ENCODE results near the gene VAV2. TPM values are rescaled to one million over a fixed set of nuclear protein-coding genes. Genes with fewer than 3 reads are reported as not detected.

Gene VAV2
- total RNA-seq, 1 experiment from 2014 or later: 3.5 TPM

DNA sequence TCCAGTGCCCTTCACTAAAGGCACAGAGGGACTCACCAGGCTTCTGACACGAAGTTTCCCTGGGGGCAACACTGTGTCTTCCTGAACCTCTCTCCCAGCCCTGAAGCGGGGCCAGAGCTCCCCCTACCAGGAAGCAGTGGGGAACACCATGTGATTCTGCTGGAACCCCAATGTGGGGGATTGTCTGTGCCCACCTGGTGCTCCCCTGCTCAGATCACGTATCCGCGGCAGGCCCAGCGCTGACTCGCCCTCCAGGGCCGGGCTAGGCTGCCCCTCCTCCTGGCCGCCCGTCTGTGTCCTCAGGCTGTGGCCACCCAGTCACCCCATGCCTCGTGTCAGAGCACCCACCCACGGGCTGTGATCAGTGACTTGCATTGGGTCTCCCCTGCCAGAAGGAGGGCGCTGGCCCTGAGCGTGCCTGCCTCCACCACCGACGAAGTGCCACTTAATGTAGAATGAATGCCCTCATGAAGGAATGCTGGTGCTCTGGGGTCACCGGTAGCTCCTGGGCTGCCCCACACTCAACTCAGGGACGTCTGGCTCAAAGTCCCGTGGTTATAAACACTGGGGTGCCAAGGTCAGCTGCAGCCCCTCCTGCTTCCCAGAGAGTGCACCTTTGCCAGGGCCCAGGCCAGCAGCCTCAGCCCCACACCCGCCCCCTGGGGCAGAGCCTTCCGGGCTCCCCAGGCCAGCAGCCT is 276.1 kb downstream of the VAV2 start:
- Histone ChIP-seq H3K9me3 (ENCODE audit: low read length) (no peaks in the 10 kb centered on the region), H2AFZ (ENCODE audit: low read length) (no peak overlapping the region), H3K4me3 (ENCODE audit: low read length) (no peak overlapping the region), H3K79me2 (ENCODE audit: low read length) (no peaks in the 10 kb centered on the region), H3K36me3 (ENCODE audit: insufficient read depth, low read length) (no peaks in the 10 kb centered on the region), H3K27ac (ENCODE audit: low read length) (no peak overlapping the region), H3K27me3 (ENCODE audit: low read length) (no peaks in the 10 kb centered on the region), H3K4me2 (ENCODE audit: low read depth, low read length, poor library complexity, severe bottlenecking) (no peak overlapping the region), H4K20me1 (ENCODE audit: insufficient read depth, low read depth, low read length) (peaks cover 3% of the 10 kb centered on the region; the same call in 1 of the 2 replicates), H3K9me2 (replicated peaks; ENCODE audit: insufficient read depth, low read length) (no peaks in the 10 kb centered on the region), H3K9ac (ENCODE audit: low read length) (no peak overlapping the region), H3K4me1 (ENCODE audit: low read length) (no peaks in the 10 kb centered on the region)
- DNase-seq: peak; percentile 73

DNA sequence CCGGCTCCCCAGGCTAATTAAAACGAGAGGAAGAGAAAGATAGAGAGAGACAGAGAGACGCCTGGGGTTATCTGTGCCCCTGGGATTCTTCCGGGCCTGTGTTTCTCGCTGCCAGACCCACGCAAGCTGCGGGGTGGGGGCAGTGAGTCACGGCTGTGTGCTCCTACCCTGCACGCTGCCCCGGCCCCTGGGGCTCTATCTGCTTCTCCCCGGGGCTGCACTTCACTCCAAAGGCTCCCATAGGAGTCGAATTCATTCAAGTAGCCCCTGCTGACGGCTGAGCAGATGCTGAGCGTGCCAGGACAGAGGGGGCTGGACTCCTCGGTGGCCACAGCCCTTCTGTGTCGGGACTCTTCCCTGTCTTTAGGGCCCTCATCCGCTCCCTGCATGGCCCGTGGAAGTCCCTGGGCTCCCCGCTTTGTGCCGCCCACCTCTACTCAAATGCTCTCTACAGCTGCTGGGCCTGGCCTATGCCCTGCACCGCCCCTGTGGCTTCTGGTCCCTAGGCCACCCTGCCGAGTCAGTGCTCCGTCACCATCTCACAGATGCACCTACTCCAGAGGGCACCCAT is 276.7 kb downstream of the VAV2 start:
- Histone ChIP-seq H3K36me3 (ENCODE audit: insufficient read depth, low read length) (no peaks in the 10 kb centered on the region), H3K9me2 (replicated peaks; ENCODE audit: insufficient read depth, low read length) (no peaks in the 10 kb centered on the region), H2AFZ (ENCODE audit: low read length) (no peak overlapping the region), H3K4me1 (ENCODE audit: low read length) (no peaks in the 10 kb centered on the region), H3K4me2 (ENCODE audit: low read depth, low read length, poor library complexity, severe bottlenecking) (no peak overlapping the region), H3K27ac (ENCODE audit: low read length) (no peak overlapping the region), H3K4me3 (ENCODE audit: low read length) (no peak overlapping the region), H4K20me1 (ENCODE audit: insufficient read depth, low read depth, low read length) (peaks cover 3% of the 10 kb centered on the region; the same call in 1 of the 2 replicates), H3K9ac (ENCODE audit: low read length) (no peak overlapping the region), H3K9me3 (ENCODE audit: low read length) (no peaks in the 10 kb centered on the region), H3K27me3 (ENCODE audit: low read length) (no peaks in the 10 kb centered on the region), H3K79me2 (ENCODE audit: low read length) (no peaks in the 10 kb centered on the region)
- no peak for DNase-seq

DNA sequence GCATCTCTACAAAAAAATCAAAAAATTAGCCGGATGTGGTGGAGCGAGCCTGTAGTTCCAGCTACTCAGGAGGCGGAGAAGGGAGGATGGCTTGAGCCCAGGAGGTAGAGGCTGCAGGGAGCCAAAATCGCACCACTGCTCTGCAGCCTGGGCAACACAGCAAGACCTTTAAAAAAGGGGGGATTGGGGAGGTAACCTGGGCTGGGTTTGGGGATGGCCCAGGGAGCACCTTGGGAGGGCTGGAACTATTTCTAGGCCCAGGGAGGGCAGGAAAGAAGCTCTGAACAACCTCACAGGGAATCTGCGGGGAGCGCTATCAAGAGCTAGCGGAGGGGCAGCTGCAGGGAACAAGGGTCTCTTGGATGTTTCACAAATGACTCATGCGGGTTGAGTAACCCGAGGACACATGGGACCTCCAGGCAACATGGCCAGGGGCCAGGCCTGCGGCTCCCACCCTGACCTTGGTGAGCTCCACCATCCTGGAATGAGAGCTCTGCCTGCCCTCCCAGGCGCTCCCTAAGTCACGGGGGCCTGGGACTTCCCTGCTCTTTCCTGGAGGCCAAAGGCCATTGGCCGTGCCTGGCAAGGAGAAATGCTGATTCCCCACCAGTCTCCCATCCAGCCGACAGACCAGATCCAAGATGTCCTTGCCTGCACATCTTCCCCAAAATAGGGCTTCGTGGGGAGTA is 277.4 kb downstream of the VAV2 start:
- no peaks in the 10 kb centered on the region for H3K9me3 ChIP-seq (ENCODE audit: low read length)
- H4K20me1 ChIP-seq (ENCODE audit: insufficient read depth, low read depth, low read length): peaks cover 3% of the 10 kb centered on the region; the same call in 1 of the 2 replicates
- H3K9me2 ChIP-seq (replicated peaks; ENCODE audit: insufficient read depth, low read length): no peaks in the 10 kb centered on the region
- no peaks in the 10 kb centered on the region for H3K36me3 ChIP-seq (ENCODE audit: insufficient read depth, low read length)
- no peaks in the 10 kb centered on the region for H3K4me1 ChIP-seq (ENCODE audit: low read length)
- H2AFZ ChIP-seq (ENCODE audit: low read length): no peak overlapping the region
- no peak overlapping the region for H3K4me3 ChIP-seq (ENCODE audit: low read length)
- no peak overlapping the region for H3K27ac ChIP-seq (ENCODE audit: low read length)
- no peak overlapping the region for H3K4me2 ChIP-seq (ENCODE audit: low read depth, low read length, poor library complexity, severe bottlenecking)
- H3K27me3 ChIP-seq (ENCODE audit: low read length): no peaks in the 10 kb centered on the region
- H3K79me2 ChIP-seq (ENCODE audit: low read length): no peaks in the 10 kb centered on the region
- no peak overlapping the region for H3K9ac ChIP-seq (ENCODE audit: low read length)
- DNase-seq: no peak

DNA sequence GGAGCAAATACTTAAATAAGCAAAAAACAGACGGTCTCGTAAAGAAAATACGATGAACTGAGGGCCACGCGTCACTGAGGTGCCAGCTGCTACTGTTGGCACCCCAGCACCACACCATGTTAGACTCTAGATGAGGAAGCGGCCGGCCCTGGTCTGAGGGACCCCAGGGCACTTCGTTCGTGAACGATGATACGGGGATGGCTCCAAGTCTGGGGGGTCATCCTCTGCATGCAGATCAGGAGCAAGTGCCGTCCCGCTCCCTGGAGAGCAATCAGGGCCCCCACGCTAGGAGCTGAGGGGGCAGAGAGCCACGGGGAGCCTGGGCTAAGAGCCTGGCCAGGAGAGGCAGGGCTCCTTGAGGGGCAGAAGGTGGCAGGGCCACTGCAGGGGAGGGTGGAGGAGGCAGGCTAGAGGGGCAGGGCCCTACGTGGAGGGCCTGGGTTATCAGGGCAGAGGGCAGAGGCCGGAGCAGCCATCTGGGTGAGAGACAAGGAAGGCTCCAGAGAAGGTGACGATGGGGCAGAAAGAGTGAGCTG is 278.1 kb downstream of the VAV2 start:
- DNase-seq: no peak
- Histone ChIP-seq H3K4me3 (ENCODE audit: low read length) (no peak overlapping the region), H4K20me1 (ENCODE audit: insufficient read depth, low read depth, low read length) (peaks cover 3% of the 10 kb centered on the region; the same call in 1 of the 2 replicates), H3K27me3 (ENCODE audit: low read length) (no peaks in the 10 kb centered on the region), H3K9me2 (replicated peaks; ENCODE audit: insufficient read depth, low read length) (no peaks in the 10 kb centered on the region), H3K4me1 (ENCODE audit: low read length) (no peaks in the 10 kb centered on the region), H3K9me3 (ENCODE audit: low read length) (no peaks in the 10 kb centered on the region), H3K36me3 (ENCODE audit: insufficient read depth, low read length) (no peaks in the 10 kb centered on the region), H3K9ac (ENCODE audit: low read length) (no peak overlapping the region), H3K79me2 (ENCODE audit: low read length) (no peaks in the 10 kb centered on the region), H3K4me2 (ENCODE audit: low read depth, low read length, poor library complexity, severe bottlenecking) (no peak overlapping the region), H2AFZ (ENCODE audit: low read length) (no peak overlapping the region), H3K27ac (ENCODE audit: low read length) (no peak overlapping the region)

DNA sequence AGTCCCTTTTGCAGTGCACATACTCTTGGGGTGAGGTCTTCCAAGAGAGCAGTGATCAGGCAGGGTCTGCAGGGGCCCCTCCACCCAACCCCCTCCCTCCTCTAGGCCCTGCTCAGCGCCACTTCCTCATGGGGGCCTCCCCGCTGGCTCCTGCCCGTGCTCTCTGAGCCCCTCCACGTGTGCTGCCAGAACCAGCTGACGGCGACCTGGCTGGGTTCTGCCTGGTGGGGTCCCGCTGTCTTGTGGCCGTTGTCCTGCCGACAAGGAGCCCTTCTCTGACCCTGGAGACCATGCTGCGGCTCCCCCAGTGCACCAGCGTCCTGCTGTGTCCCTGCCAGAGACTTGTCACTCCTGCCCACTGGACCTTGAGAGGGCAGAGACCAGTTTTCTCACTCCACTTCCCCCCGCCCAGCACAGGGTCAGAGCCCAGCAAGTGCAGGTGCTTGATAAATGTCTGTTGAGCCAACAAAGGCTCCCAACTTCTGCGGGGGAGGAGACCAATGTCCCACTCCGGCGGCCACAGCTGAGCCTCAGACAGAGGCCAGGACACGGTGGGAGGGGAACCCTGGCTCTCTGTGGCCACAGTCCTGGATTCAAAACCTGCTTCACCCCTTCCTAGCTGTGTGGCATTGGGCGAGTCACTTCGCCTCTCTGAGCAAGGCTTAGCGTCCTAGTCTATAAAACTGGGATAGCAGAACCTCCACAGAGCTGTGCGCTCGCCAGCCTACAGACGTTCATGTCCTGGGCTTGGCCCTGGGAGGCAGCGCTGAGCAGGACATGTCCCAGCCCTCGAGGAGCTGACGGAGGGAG is 278.8 kb downstream of the VAV2 start:
- no peak for DNase-seq
- H3K4me3 ChIP-seq (ENCODE audit: low read length): no peak overlapping the region
- no peak overlapping the region for H3K4me2 ChIP-seq (ENCODE audit: low read depth, low read length, poor library complexity, severe bottlenecking)
- no peaks in the 10 kb centered on the region for H3K27me3 ChIP-seq (ENCODE audit: low read length)
- H3K79me2 ChIP-seq (ENCODE audit: low read length): no peaks in the 10 kb centered on the region
- H3K27ac ChIP-seq (ENCODE audit: low read length): no peak overlapping the region
- H3K9ac ChIP-seq (ENCODE audit: low read length): no peak overlapping the region
- H3K4me1 ChIP-seq (ENCODE audit: low read length): no peaks in the 10 kb centered on the region
- no peaks in the 10 kb centered on the region for H3K9me2 ChIP-seq (replicated peaks; ENCODE audit: insufficient read depth, low read length)
- no peak overlapping the region for H2AFZ ChIP-seq (ENCODE audit: low read length)
- no peaks in the 10 kb centered on the region for H3K9me3 ChIP-seq (ENCODE audit: low read length)
- H4K20me1 ChIP-seq (ENCODE audit: insufficient read depth, low read depth, low read length): peaks cover 3% of the 10 kb centered on the region; the same call in 1 of the 2 replicates
- no peaks in the 10 kb centered on the region for H3K36me3 ChIP-seq (ENCODE audit: insufficient read depth, low read length)

DNA sequence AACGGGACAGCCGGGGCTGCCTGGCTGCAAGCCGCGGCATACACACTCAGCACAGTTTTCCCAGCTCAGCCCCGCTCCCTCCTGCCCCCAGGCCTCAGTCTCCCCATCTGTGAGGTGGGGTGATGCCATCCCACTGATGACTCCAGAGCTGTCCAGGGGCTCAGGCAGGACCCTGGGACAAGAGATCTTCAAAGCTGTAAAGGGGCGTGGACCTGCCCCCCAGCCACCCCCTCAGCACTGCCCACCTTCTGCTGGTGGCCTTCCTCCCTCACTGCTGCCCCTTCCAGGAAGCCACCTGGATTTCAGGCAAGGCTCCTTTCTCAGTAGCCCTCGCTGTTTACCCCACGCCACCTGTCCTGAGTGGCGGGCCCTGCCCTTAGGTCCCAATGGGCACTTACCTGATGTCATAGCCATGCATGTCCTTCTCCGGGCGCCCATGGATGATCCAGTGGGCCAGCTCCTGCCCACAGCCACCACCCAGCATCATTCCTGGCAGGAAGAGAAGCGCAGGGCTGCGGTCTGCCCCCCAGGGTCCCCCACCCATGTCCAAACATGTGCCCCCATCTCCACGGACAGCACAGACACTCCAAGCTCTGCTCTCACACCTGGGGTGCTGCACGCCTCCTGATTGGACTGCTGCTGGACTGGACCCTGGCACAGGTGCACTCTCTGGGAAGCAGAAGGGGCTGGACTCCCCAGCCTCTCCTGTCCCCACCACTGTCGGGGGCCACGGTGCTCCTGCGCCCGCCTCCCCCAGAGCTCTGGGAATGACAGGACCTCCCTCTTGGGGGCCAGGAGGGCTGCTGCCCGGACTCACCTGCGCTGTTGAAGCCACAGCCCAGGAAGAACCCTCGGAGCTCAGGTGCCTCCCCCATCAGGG is 279.7 kb downstream of the VAV2 start:
- no peaks in the 10 kb centered on the region for H3K27me3 ChIP-seq (ENCODE audit: low read length)
- H3K36me3 ChIP-seq (ENCODE audit: insufficient read depth, low read length): no peaks in the 10 kb centered on the region
- H3K27ac ChIP-seq (ENCODE audit: low read length): no peak overlapping the region
- no peak overlapping the region for H2AFZ ChIP-seq (ENCODE audit: low read length)
- no peaks in the 10 kb centered on the region for H3K79me2 ChIP-seq (ENCODE audit: low read length)
- no peak overlapping the region for H3K4me2 ChIP-seq (ENCODE audit: low read depth, low read length, poor library complexity, severe bottlenecking)
- H3K9me2 ChIP-seq (replicated peaks; ENCODE audit: insufficient read depth, low read length): no peaks in the 10 kb centered on the region
- H3K4me3 ChIP-seq (ENCODE audit: low read length): no peak overlapping the region
- no peaks in the 10 kb centered on the region for H3K9me3 ChIP-seq (ENCODE audit: low read length)
- no peaks in the 10 kb centered on the region for H3K4me1 ChIP-seq (ENCODE audit: low read length)
- peaks cover 3% of the 10 kb centered on the region; the same call in 1 of the 2 replicates for H4K20me1 ChIP-seq (ENCODE audit: insufficient read depth, low read depth, low read length)
- no peak overlapping the region for H3K9ac ChIP-seq (ENCODE audit: low read length)
- DNase-seq: no peak

Measured in Karpas-422 (cell line).